IMR-90 (cell line): ENCODE measurements around the gene UTY. TPM values are rescaled to one million over a fixed set of nuclear protein-coding genes. Genes with fewer than 3 reads are reported as not detected.

Experiments used
- ATAC-seq: fragments of 200-7000 bp; cut with Tn5 transposase; 2 replicates; pipeline ENCODE4 v1.9.1; 2020; ENCODE audit warnings: low read depth, mild to moderate bottlenecking, moderate library complexity
- BruUV-seq: library from RNA; stranded (reverse); fragments of 400-500 nt; replicated peaks from 2 replicates; lab custom pipeline; 2021; lab: Mats Ljungman, UMichigan
- CTCF ChIA-PET: fragments of 300-600 bp; formaldehyde crosslinking; extraction: SDS; loops from one replicate; lab custom pipeline; 2021; ENCODE audit warnings: antibody characterized with exemption; lab: Yijun Ruan, JAX
- POLR2A ChIA-PET: fragments of 300-600 bp; sonication (Branson Sonifier 250); formaldehyde crosslinking; loops from one replicate; lab custom pipeline; 2022; ENCODE audit warnings: antibody characterized with exemption; ENCODE audit not compliant: unreplicated experiment; lab: Charles Lee
- DNase-seq: peaks from one replicate; pipeline ENCODE4 v3.0.0; 2013
- H2AFZ ChIP-seq: replicated peaks from 2 replicates; pipeline ENCODE3; 2013; ENCODE audit warnings: low read length, mild to moderate bottlenecking; ENCODE audit not compliant: poor library complexity
- H2AK5ac ChIP-seq: 2 replicates; pipeline ENCODE4 v1.6.1; 2013; ENCODE audit warnings: low read depth, low read length, inconsistent platforms
- H2AK9ac ChIP-seq: replicated peaks from 2 replicates; pipeline ENCODE3; 2013; ENCODE audit warnings: mild to moderate bottlenecking, low read depth, low read length, moderate library complexity; ENCODE audit not compliant: poor library complexity
- H2BK120ac ChIP-seq: 2 replicates; pipeline ENCODE4 v1.6.1; 2013; ENCODE audit warnings: low read depth, low read length, inconsistent platforms
- H2BK15ac ChIP-seq: 3 replicates; pipeline ENCODE4 v1.6.1; 2013; ENCODE audit warnings: low read depth, low read length, inconsistent platforms
- H2BK20ac ChIP-seq: 2 replicates; pipeline ENCODE4 v1.6.1; 2013; ENCODE audit warnings: low read depth, mild to moderate bottlenecking, inconsistent platforms, low read length, moderate library complexity
- H2BK5ac ChIP-seq: 2 replicates; pipeline ENCODE4 v1.6.1; 2013; ENCODE audit warnings: mild to moderate bottlenecking, low read depth, low read length, inconsistent platforms; ENCODE audit not compliant: poor library complexity, severe bottlenecking
- H3K14ac ChIP-seq: replicated peaks from 2 replicates; pipeline ENCODE4 v1.6.1; 2013; ENCODE audit warnings: low read depth, low read length, inconsistent platforms
- H3K18ac ChIP-seq: 2 replicates; pipeline ENCODE4 v1.6.1; 2013; ENCODE audit warnings: low read depth, low read length, control low read depth
- H3K23ac ChIP-seq: 2 replicates; pipeline ENCODE4 v1.6.1; 2013; ENCODE audit warnings: low read depth, low read length, inconsistent platforms
- H3K27ac ChIP-seq: 2 replicates; pipeline ENCODE4 v1.5.1; 2013; ENCODE audit warnings: mild to moderate bottlenecking, control low read depth, low read length; ENCODE audit not compliant: insufficient read depth
- H3K27me3 ChIP-seq: 2 replicates; pipeline ENCODE4 v1.6.1; 2013; ENCODE audit warnings: low read length; ENCODE audit not compliant: control insufficient read depth, insufficient read depth
- H3K36me3 ChIP-seq: 2 replicates; pipeline ENCODE4 v1.6.1; 2013; ENCODE audit warnings: low read length, mixed read lengths; ENCODE audit not compliant: control insufficient read depth, insufficient read depth
- H3K4ac ChIP-seq: 2 replicates; pipeline ENCODE4 v1.6.1; 2013; ENCODE audit warnings: low read depth, low read length, inconsistent platforms
- H3K4me1 ChIP-seq: 2 replicates; pipeline ENCODE4 v1.6.1; 2013; ENCODE audit warnings: low read length, mixed read lengths; ENCODE audit not compliant: control insufficient read depth, insufficient read depth
- H3K4me2 ChIP-seq: 2 replicates; pipeline ENCODE4 v1.6.1; 2013; ENCODE audit warnings: low read depth, mild to moderate bottlenecking, control low read depth, low read length, moderate library complexity
- H3K4me3 ChIP-seq: 2 replicates; pipeline ENCODE4 v1.5.1; 2013; ENCODE audit warnings: low read depth, mild to moderate bottlenecking, control low read depth, low read length, moderate library complexity; ENCODE audit not compliant: insufficient read depth
- H3K56ac ChIP-seq: 2 replicates; pipeline ENCODE4 v1.6.1; 2013; ENCODE audit warnings: low read length, inconsistent platforms; ENCODE audit not compliant: insufficient read depth; ENCODE audit errors: extremely low read depth
- H3K79me1 ChIP-seq, 2 experiments: 2 replicates each; pipeline ENCODE4 v1.6.1; 2013; ENCODE audit warnings: low read length in 2 of 2, inconsistent platforms in 1 of 2, low read depth in 1 of 2
- H3K9ac ChIP-seq: 2 replicates; pipeline ENCODE4 v1.6.1; 2013; ENCODE audit warnings: low read depth, low read length, control low read depth
- H3K9me1 ChIP-seq: 2 replicates; pipeline ENCODE4 v1.6.1; 2013; ENCODE audit warnings: low read length, inconsistent platforms; ENCODE audit not compliant: insufficient read depth
- H3K9me3 ChIP-seq: 2 replicates; pipeline ENCODE4 v1.6.1; 2013; ENCODE audit warnings: low read length; ENCODE audit not compliant: control insufficient read depth, insufficient read depth
- H4K20me1 ChIP-seq: 2 replicates; pipeline ENCODE4 v1.6.1; 2013; ENCODE audit warnings: low read length, inconsistent platforms; ENCODE audit not compliant: insufficient read depth
- H4K5ac ChIP-seq: 2 replicates; pipeline ENCODE4 v1.6.1; 2013; ENCODE audit warnings: mild to moderate bottlenecking, low read depth, low read length, control low read depth
- H4K8ac ChIP-seq, 2 experiments: 2 replicates each; pipeline ENCODE4 v1.6.1; 2013; ENCODE audit warnings: low read depth in 2 of 2, low read length in 2 of 2, control low read depth in 1 of 2, inconsistent platforms in 1 of 2
- H4K91ac ChIP-seq: 2 replicates; pipeline ENCODE4 v1.6.1; 2013; ENCODE audit warnings: low read depth, low read length, inconsistent platforms; ENCODE audit not compliant: insufficient read depth
- BHLHE40 ChIP-seq: fragments of 150-350 bp; IDR thresholded peaks from 2 replicates; pipeline ENCODE4 v1.6.1; 2016; ENCODE audit warnings: mild to moderate bottlenecking, low read depth, low read length
- CEBPB ChIP-seq: IDR thresholded peaks from 2 replicates; pipeline ENCODE4 v1.6.1; 2012; ENCODE audit warnings: low read depth, low read length, improper control_type of control experiment
- CHD1 ChIP-seq: IDR thresholded peaks from 2 replicates; pipeline ENCODE4 v1.6.1; 2012; ENCODE audit warnings: low read depth, low read length, improper control_type of control experiment
- CTCF ChIP-seq: conservative IDR thresholded peaks from 2 replicates; pipeline ENCODE4 v1.5.1; 2012; ENCODE audit warnings: mild to moderate bottlenecking, low read depth, low read length, improper control_type of control experiment
- ELK1 ChIP-seq: fragments of 150-350 bp; IDR thresholded peaks from 2 replicates; pipeline ENCODE4 v1.6.1; 2016; ENCODE audit warnings: low read depth, mild to moderate bottlenecking, low read length, moderate library complexity, borderline replicate concordance
- FOS ChIP-seq: fragments of 150-350 bp; IDR thresholded peaks from 2 replicates; pipeline ENCODE4 v1.6.1; 2016; ENCODE audit warnings: low read depth, low read length
- MAFK ChIP-seq: IDR thresholded peaks from 2 replicates; pipeline ENCODE4 v1.6.1; 2012; ENCODE audit warnings: low read depth, low read length, improper control_type of control experiment
- MAZ ChIP-seq: IDR thresholded peaks from 2 replicates; pipeline ENCODE4 v1.6.1; 2012; ENCODE audit warnings: low read depth, mild to moderate bottlenecking, low read length, improper control_type of control experiment, moderate library complexity, borderline replicate concordance
- MXI1 ChIP-seq: IDR thresholded peaks from 2 replicates; pipeline ENCODE4 v1.6.1; 2012; ENCODE audit warnings: low read depth, mild to moderate bottlenecking, low read length, moderate library complexity, borderline replicate concordance
- NFE2L2 ChIP-seq: fragments of 150-350 bp; IDR thresholded peaks from 2 replicates; pipeline ENCODE4 v1.6.1; 2016; ENCODE audit warnings: low read depth, mild to moderate bottlenecking, low read length
- RAD21 ChIP-seq: IDR thresholded peaks from 2 replicates; pipeline ENCODE4 v1.6.1; 2012; ENCODE audit warnings: low read length, improper control_type of control experiment
- RFX5 ChIP-seq: IDR thresholded peaks from 2 replicates; pipeline ENCODE4 v1.8.0; 2012; ENCODE audit warnings: low read depth, mild to moderate bottlenecking, low read length, moderate library complexity
- SMC3 ChIP-seq: fragments of 150-350 bp; IDR thresholded peaks from 2 replicates; pipeline ENCODE4 v1.6.1; 2016; ENCODE audit warnings: low read depth, mild to moderate bottlenecking, antibody characterized with exemption, low read length, moderate library complexity
- USF2 ChIP-seq: fragments of 150-350 bp; IDR thresholded peaks from 2 replicates; pipeline ENCODE4 v1.6.1; 2017; ENCODE audit warnings: mild to moderate bottlenecking, antibody characterized with exemption, low read length, low read depth
- WGBS, 2 experiments: methylation state at CpG; one replicate each; pipeline versions ENCODE4 v1.1.5 to v1.1.7; 2013; ENCODE audit warnings: missing lambda C conversion rate in 2 of 2; ENCODE audit not compliant: insufficient read length in 1 of 2; ENCODE audit errors: extremely low coverage in 2 of 2; 5-methylcytosine and 5-hydroxymethylcytosine counted together
- dilution Hi-C: fragments of 300-500 bp; cut with HindIII; formaldehyde crosslinking; loops from one replicate; pipeline ENCODE4 v1.14.3; 2018; ENCODE audit warnings: low sequenced_read_pairs; ENCODE audit not compliant: unreplicated experiment
- in situ Hi-C: fragments of 300-500 bp; cut with MboI; formaldehyde crosslinking; loops from 3 replicates; pipeline ENCODE4 v1.14.3; 2019; ENCODE audit warnings: low sequenced_read_pairs, inconsistent platforms, mixed read lengths
- intact Hi-C: fragments of 100-400 bp; cut with micrococcal nuclease; formaldehyde crosslinking; loops from 2 replicates; pipeline ENCODE4 v1.10.0; 2022
- polyA plus RNA-seq, 3 experiments: library from polyadenylated mRNA; depleted of rRNA; stranded (reverse); fragments of >200 nt; gene quantifications; 2 replicates each; pipeline ENCODE4 v1.2.3, GENCODE V29; 2012; ENCODE audit warnings: low replicate concordance in 1 of 3
- total RNA-seq: library from RNA; depleted of rRNA; stranded (reverse); fragments of >200 nt; gene quantifications from 2 replicates; pipeline ENCODE4 v1.2.3, GENCODE V29; 2012

Gene UTY
- total and polyA plus RNA-seq, 2 of the 4 experiments (the other 2 are of a cell fraction) = not detected

GRCh38 chrY:13479121-13479711, 617 bp downstream of the UTY start:
- Histone ChIP-seq H4K20me1 (no peaks in the 10 kb centered on the region), H3K79me1 (no peaks in the 10 kb centered on the region), H3K9me3 (no peaks in the 10 kb centered on the region), H3K9me1 (no peaks in the 10 kb centered on the region), H2AK5ac (no peak overlapping the region), H3K4me3 (no peak overlapping the region), H2AK9ac (no peak overlapping the region), H3K4ac (no peak overlapping the region), H4K91ac (no peak overlapping the region), H3K14ac (no peak overlapping the region), H2BK120ac (no peak overlapping the region), H3K23ac (no peak overlapping the region), H3K4me2 (no peak overlapping the region), H3K4me1 (no peaks in the 10 kb centered on the region), H3K36me3 (no peaks in the 10 kb centered on the region), H2BK15ac (no peak overlapping the region), H2BK20ac (no peak overlapping the region), H3K27ac (no peak overlapping the region), H3K56ac (no peak overlapping the region), H3K27me3 (no peaks in the 10 kb centered on the region), H2BK5ac (no peak overlapping the region), H3K9ac (no peak overlapping the region), H3K18ac (no peak overlapping the region), H2AFZ (no peak overlapping the region), H4K8ac (no peak overlapping the region), H4K5ac (no peak overlapping the region)
- dilution Hi-C loops = no loop called here
- in situ Hi-C loops = no loop called here
- no peak for TF ChIP-seq MAFK
- no peak for TF ChIP-seq NFE2L2
- no peak for TF ChIP-seq CTCF
- no peak for TF ChIP-seq SMC3
- TF ChIP-seq USF2 = no peak
- no peak for TF ChIP-seq RFX5
- no peak for TF ChIP-seq MXI1
- no peak for TF ChIP-seq CEBPB
- TF ChIP-seq FOS = no peak
- no peak for TF ChIP-seq BHLHE40
- TF ChIP-seq ELK1 = no peak
- no peak for TF ChIP-seq MAZ
- no peak for TF ChIP-seq CHD1
- no peak for TF ChIP-seq RAD21
- no CpG with 5 or more reads among the region's 34 CpGs for WGBS, 2 experiments
- POLR2A ChIA-PET = no interaction called here
- no TSS peak for BruUV-seq
- intact Hi-C loops = no loop called here
- CTCF ChIA-PET = no interaction called here
- ATAC-seq (no peak), DNase-seq (no peak)
